Endothelial cell (in vitro differentiated cells): ENCODE results near the gene KATNAL2. TPM values are rescaled to one million over a fixed set of nuclear protein-coding genes. Genes with fewer than 3 reads are reported as not detected.

Source experiments
- DNase-seq: peaks from one replicate; pipeline ENCODE4 v3.0.0; 2021; ENCODE audit warnings: low spot score
- H3K27ac Mint-ChIP-seq: one replicate; pipeline ENCODE4 v1.8.0; 2021; ENCODE audit warnings: mixed read lengths, inconsistent platforms; ENCODE audit not compliant: unreplicated experiment
- H3K27me3 Mint-ChIP-seq: one replicate; pipeline ENCODE4 v1.8.0; 2021; ENCODE audit warnings: mild to moderate bottlenecking, moderate library complexity, mixed read lengths, inconsistent platforms; ENCODE audit not compliant: unreplicated experiment
- H3K36me3 Mint-ChIP-seq: one replicate; pipeline ENCODE4 v1.8.0; 2021; ENCODE audit warnings: mild to moderate bottlenecking, low read depth, mixed read lengths, inconsistent platforms; ENCODE audit not compliant: unreplicated experiment
- H3K4me1 Mint-ChIP-seq: one replicate; pipeline ENCODE4 v1.8.0; 2021; ENCODE audit warnings: mild to moderate bottlenecking, mixed read lengths, inconsistent platforms; ENCODE audit not compliant: unreplicated experiment
- H3K4me3 Mint-ChIP-seq: one replicate; pipeline ENCODE4 v1.8.0; 2021; ENCODE audit warnings: mild to moderate bottlenecking, mixed read lengths, inconsistent platforms; ENCODE audit not compliant: unreplicated experiment
- H3K9me3 Mint-ChIP-seq: one replicate; pipeline ENCODE4 v1.8.0; 2021; ENCODE audit warnings: mixed read lengths, inconsistent platforms; ENCODE audit not compliant: unreplicated experiment
- long read RNA-seq: library from polyadenylated mRNA; unstranded; transcript quantifications from one replicate; pipeline ENCODE4 v2.0.0, GENCODE V29; 2020; ENCODE audit not compliant: unreplicated experiment
- total RNA-seq: library from RNA; stranded (reverse); fragmentation: NEBNext Ultra II Directional; extraction: Animal tissue kit (Norgen Biotek cat#: 25700); gene quantifications from one replicate; pipeline ENCODE4 v1.2.1, GENCODE V29; 2021; ENCODE audit not compliant: unreplicated experiment
- TF ChIP-seq, protein P1 (sequence below): fragments of 200-600 bp; sonication (generic); IDR thresholded peaks from one replicate; pipeline ENCODE4 v1.5.0; 2021; ENCODE audit warnings: antibody characterized with exemption; ENCODE audit not compliant: unreplicated experiment

The KATNAL2 gene
- total RNA-seq, result 7.9 TPM
- long read RNA-seq, partial matches to known transcripts, result 4 of 7 reads
- long read RNA-seq, other reads (novel, unspliced or antisense), result 2 of 7 reads

- H3K36me3 Mint-ChIP-seq, result peaks cover 8% of the 10 kb centered on the region
- peak within 1 kb of the TSS; percentile 98 for H3K27ac Mint-ChIP-seq
- H3K4me1 Mint-ChIP-seq, result peaks cover 49% of the 10 kb centered on the region
- TF ChIP-seq, protein P1, sequence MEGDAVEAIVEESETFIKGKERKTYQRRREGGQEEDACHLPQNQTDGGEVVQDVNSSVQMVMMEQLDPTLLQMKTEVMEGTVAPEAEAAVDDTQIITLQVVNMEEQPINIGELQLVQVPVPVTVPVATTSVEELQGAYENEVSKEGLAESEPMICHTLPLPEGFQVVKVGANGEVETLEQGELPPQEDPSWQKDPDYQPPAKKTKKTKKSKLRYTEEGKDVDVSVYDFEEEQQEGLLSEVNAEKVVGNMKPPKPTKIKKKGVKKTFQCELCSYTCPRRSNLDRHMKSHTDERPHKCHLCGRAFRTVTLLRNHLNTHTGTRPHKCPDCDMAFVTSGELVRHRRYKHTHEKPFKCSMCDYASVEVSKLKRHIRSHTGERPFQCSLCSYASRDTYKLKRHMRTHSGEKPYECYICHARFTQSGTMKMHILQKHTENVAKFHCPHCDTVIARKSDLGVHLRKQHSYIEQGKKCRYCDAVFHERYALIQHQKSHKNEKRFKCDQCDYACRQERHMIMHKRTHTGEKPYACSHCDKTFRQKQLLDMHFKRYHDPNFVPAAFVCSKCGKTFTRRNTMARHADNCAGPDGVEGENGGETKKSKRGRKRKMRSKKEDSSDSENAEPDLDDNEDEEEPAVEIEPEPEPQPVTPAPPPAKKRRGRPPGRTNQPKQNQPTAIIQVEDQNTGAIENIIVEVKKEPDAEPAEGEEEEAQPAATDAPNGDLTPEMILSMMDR, result no peak
- H3K9me3 Mint-ChIP-seq, result no peaks in the 10 kb centered on the region
- H3K4me3 Mint-ChIP-seq, result peak within 1 kb of the TSS; percentile 95
- H3K27me3 Mint-ChIP-seq, result peaks cover 6% of the 10 kb centered on the region
- DNase-seq, result peak; percentile 82
Observed at GRCh38 chr18:46917108-46917802, at the start of gene KATNAL2, which contains the start of gene PIAS2. KATNAL2 (plus strand) TSS chr18:46917602; CDS start chr18:46946873, 29,271 bp downstream. PIAS2 (minus strand) TSS chr18:46917507; CDS start chr18:46917345, 162 bp downstream.

GRCh38 chr18:46868169-46868921 is 49.1 kb upstream of the KATNAL2 start:
- Mint-ChIP-seq H3K4me1 (peaks cover 29% of the 10 kb centered on the region), H3K9me3 (peaks cover 9% of the 10 kb centered on the region), H3K36me3 (peaks cover 45% of the 10 kb centered on the region), H3K27ac (no peak overlapping the region), H3K4me3 (peak overlapping the region; percentile 52), H3K27me3 (no peaks in the 10 kb centered on the region)
- DNase-seq, result no peak
- TF ChIP-seq, protein P1, result no peak

DNA sequence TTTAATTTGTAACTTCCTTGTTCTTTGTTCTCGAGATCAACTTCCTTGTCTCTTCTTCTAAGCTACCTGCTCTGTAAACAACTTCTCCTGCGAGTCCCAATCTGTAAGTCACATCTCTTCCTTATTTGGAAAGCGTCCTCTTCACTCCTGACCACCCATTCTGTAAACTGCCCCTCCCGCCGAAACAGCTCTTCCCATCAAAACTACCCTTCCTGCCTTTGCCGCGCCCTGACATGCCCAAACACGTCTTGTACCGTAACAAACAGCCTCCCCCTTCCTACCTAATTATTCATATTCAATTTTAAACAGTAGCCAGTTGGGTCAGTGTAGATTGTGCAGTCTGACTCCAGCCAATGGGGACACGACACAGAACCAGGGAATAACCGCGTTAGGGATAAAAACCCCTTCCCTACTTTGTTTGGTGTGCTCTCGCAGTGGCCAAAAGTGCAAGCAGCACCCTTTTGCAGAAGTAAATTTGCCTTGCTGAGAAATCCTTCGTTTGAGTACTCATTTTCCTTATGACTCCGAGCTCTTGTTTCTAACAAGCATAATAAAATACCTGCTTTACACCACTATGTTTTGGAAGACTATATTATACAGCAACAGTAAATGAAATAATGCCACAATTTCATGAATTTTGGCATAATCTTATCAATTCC is 39.9 kb upstream of the KATNAL2 start:
- H3K4me3 Mint-ChIP-seq, result peak overlapping the region; percentile 12
- peaks cover 5% of the 10 kb centered on the region for H3K27me3 Mint-ChIP-seq
- TF ChIP-seq, protein P1, result no peak
- DNase-seq, result no peak
- peaks cover 3% of the 10 kb centered on the region for H3K4me1 Mint-ChIP-seq
- H3K9me3 Mint-ChIP-seq, result peaks cover 23% of the 10 kb centered on the region
- peaks cover 63% of the 10 kb centered on the region for H3K36me3 Mint-ChIP-seq
- no peak overlapping the region for H3K27ac Mint-ChIP-seq

GRCh38 chr18:46883180-46883579 is 34.2 kb upstream of the KATNAL2 start:
- Mint-ChIP-seq H3K9me3 (peaks cover 6% of the 10 kb centered on the region), H3K4me1 (no peaks in the 10 kb centered on the region), H3K4me3 (no peak overlapping the region), H3K27me3 (peaks cover 2% of the 10 kb centered on the region), H3K36me3 (peaks cover 29% of the 10 kb centered on the region), H3K27ac (no peak overlapping the region)
- TF ChIP-seq, protein P1, result no peak
- DNase-seq, result no peak
